OCI-LY3 (cell line): ENCODE measurements around the gene RNF138.

ENCODE experiments used
- CTCF ChIP-seq: fragments of 200-600, 300-600 bp; sonication (generic); IDR thresholded peaks from 2 replicates; pipeline ENCODE4 v1.5.1; 2014; ENCODE audit warnings: antibody characterized with exemption, low read length, low read depth
- EZH2phosphoT487 ChIP-seq: fragments of 200-600 bp; shearing (Covaris generic); IDR thresholded peaks from 2 replicates; pipeline ENCODE4 v1.6.1; 2018; ENCODE audit warnings: antibody characterized with exemption, mixed run types, low read depth

GRCh38 chr18:32139835-32140283 is 48.2 kb downstream of the RNF138 start:
- no peak for TF ChIP-seq CTCF
- no peak for TF ChIP-seq EZH2phosphoT487
